ENCODE data around the gene C1QA. TPM values are rescaled to one million over a fixed set of nuclear protein-coding genes. Genes with fewer than 3 reads are reported as not detected.

The C1QA gene
- total RNA-seq, 5 donors from 2014 or later (not counting 1 experiment from before 2014, with no cell fraction given), result 0.33 to 1.3 (median 0.93) TPM; not detected in 1

DNA sequence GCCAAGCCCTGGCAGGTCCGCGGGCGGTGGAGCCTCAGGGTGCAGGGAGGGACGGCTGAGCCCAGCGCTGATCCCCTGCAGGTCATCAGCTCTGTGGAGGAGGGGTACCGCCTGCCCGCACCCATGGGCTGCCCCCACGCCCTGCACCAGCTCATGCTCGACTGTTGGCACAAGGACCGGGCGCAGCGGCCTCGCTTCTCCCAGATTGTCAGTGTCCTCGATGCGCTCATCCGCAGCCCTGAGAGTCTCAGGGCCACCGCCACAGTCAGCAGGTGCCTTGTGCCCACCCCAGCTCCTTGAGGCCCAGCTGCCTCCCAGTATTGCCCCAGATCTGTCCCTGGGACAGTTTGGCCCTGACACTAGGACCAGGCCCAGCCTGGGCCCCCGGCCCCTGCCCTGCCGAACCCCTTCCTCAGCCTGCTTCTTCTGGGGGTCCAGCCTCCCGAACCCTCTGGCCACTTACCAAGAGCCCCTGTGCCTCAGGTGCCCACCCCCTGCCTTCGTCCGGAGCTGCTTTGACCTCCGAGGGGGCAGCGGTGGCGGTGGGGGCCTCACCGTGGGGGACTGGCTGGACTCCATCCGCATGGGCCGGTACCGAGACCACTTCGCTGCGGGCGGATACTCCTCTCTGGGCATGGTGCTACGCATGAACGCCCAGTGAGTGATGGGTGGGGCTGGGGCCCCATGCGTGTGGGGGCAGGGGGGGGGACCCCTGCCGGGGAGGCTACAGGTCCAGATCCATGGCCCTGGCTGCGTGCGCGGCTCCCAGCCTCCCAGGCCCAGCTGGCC, 35.4 kb upstream of the C1QA start:
- 87% methylated on average over 28 of the region's 39 CpGs for WGBS (ENCODE audit: insufficient coverage)
- POLR2A ChIA-PET, result no interaction called here

DNA sequence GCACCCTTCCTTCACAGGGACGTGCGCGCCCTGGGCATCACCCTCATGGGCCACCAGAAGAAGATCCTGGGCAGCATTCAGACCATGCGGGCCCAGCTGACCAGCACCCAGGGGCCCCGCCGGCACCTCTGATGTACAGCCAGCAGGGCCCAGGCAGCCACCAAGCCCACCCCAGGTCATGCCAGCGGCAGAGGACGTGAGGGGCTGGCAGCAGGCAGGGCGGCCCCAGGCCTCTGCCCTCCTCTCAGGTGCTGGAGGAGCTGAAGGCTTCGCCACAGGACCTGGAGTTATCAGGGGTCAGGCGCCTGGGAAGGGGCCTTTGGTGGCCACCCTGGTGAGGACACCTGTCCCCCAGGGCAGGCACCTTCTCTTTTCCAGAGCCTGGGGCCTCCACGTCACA, 34.8 kb upstream of the C1QA start:
- Histone ChIP-seq H3K9me3 (no peaks in the 10 kb centered on the region), H3K27me3 (replicated peaks in 1 of 2; ENCODE audit: control insufficient read depth in 2 of 2, extremely low read depth in 1 of 2, insufficient read depth in 2 of 2, low read length in 1 of 2) (peaks cover 0 to 60% of the 10 kb centered on the region in 2 experiments), H3K4me3 (ENCODE audit: control insufficient read depth in 1 of 2, extremely low read depth in 1 of 2, low read length in 1 of 2) (no peak overlapping the region), H3K4me1 (ENCODE audit: control insufficient read depth in 1 of 2, extremely low read depth in 1 of 2, insufficient read depth in 2 of 2, low read length in 2 of 2) (no peaks in the 10 kb centered on the region), H3K36me3 (ENCODE audit: control insufficient read depth in 2 of 2, extremely low read depth in 1 of 2, insufficient read depth in 1 of 2, low read length in 1 of 2) (no peaks in the 10 kb centered on the region), H3K27ac (ENCODE audit: low read length) (no peak overlapping the region)
- peaks cover 12 to 47% of the 10 kb centered on the region in 2 donors for H3K27me3 Mint-ChIP-seq
- POLR2A ChIA-PET, result no interaction called here
- DNase-seq (no peak), ATAC-seq (replicated peaks in 1 of 4) (no peak)
- CTCF ChIA-PET, result no interaction called here
- 83% methylated on average over 12 of the region's 12 CpGs for WGBS (ENCODE audit: insufficient coverage)
- H3K27ac Mint-ChIP-seq, result no peak overlapping the region
- H3K4me1 Mint-ChIP-seq, result no peaks in the 10 kb centered on the region
- H3K36me3 Mint-ChIP-seq, result no peaks in the 10 kb centered on the region
- H3K4me3 Mint-ChIP-seq, result no peak overlapping the region
- no peaks in the 10 kb centered on the region for H3K9me3 Mint-ChIP-seq

More for the DNA sequence above, 35.4 kb upstream of the C1QA start:
- DNase-seq, result no peak
- H3K27me3 ChIP-seq (replicated peaks in 1 of 2; ENCODE audit: control insufficient read depth in 2 of 2, extremely low read depth in 1 of 2, insufficient read depth in 2 of 2, low read length in 1 of 2), result peaks cover 0 to 63% of the 10 kb centered on the region in 2 experiments
- H3K4me3 Mint-ChIP-seq, result no peak overlapping the region
- H3K27me3 Mint-ChIP-seq, result peaks cover 11 to 41% of the 10 kb centered on the region in 2 donors
- no peak overlapping the region for H3K4me3 ChIP-seq (ENCODE audit: control insufficient read depth in 1 of 2, extremely low read depth in 1 of 2, low read length in 1 of 2)
- H3K27ac Mint-ChIP-seq, result no peak overlapping the region
- no peak for ATAC-seq (replicated peaks in 1 of 4)
- H3K36me3 ChIP-seq (ENCODE audit: control insufficient read depth in 2 of 2, extremely low read depth in 1 of 2, insufficient read depth in 1 of 2, low read length in 1 of 2), result no peaks in the 10 kb centered on the region
- no peaks in the 10 kb centered on the region for H3K36me3 Mint-ChIP-seq
- H3K4me1 ChIP-seq (ENCODE audit: control insufficient read depth in 1 of 2, extremely low read depth in 1 of 2, insufficient read depth in 2 of 2, low read length in 2 of 2), result no peaks in the 10 kb centered on the region
- no peaks in the 10 kb centered on the region for H3K4me1 Mint-ChIP-seq
- H3K9me3 ChIP-seq, result no peaks in the 10 kb centered on the region
- H3K9me3 Mint-ChIP-seq, result no peaks in the 10 kb centered on the region
- CTCF ChIA-PET, result interaction anchor here in 1 of 2 donors (0.5 kb wide), 1 partner anchor 734 kb away, joined by 5 read pairs; no protein-coding TSS in a partner anchor
- H3K27ac ChIP-seq (ENCODE audit: low read length), result no peak overlapping the region

DNA sequence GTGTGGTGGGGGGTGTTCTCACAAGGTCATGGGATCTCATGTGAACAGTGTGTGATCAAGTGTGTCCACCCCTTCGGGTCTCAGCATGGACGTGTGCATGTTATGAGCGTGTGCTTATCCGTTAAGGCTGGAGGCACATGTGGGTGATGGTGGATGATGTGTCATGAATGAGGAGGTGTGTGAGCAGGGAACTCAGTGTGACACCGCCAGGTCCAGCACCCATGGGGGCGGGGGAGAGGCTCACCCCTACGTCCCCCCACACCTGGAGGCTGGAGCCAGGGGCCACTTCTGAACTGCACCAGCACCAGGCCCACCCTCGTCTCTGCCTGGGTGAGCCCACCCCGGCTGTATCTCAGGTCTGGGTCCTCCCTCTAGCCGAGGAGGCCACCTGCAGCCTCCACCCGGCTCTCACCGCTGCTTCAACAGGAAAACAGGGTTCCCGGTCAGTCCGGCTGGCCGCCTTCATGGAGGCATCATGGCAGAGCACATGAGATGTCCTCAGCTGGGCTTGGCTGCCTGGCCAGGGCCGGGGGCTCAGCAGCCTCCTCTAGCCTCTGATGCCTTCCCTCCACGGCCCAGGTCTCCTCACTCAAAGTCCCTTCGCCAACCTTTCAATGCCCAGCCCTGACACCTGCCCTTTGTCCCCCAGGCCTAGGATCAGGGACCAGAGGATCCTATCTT, 34.2 kb upstream of the C1QA start:
- 74% methylated on average over 17 of the region's 18 CpGs for whole genome bisulfite sequencing (ENCODE audit: insufficient coverage)

GRCh38 chr1:22606161-22606560, 30.3 kb upstream of the C1QA start:
- Histone ChIP-seq H3K9me3 (no peaks in the 10 kb centered on the region), H3K27ac (ENCODE audit: low read length) (no peak overlapping the region), H3K36me3 (ENCODE audit: control insufficient read depth in 2 of 2, extremely low read depth in 1 of 2, insufficient read depth in 1 of 2, low read length in 1 of 2) (no peaks in the 10 kb centered on the region), H3K27me3 (replicated peaks in 1 of 2; ENCODE audit: control insufficient read depth in 2 of 2, extremely low read depth in 1 of 2, insufficient read depth in 2 of 2, low read length in 1 of 2) (peaks cover 0 to 46% of the 10 kb centered on the region in 2 experiments), H3K4me3 (ENCODE audit: control insufficient read depth in 1 of 2, extremely low read depth in 1 of 2, low read length in 1 of 2) (no peak overlapping the region), H3K4me1 (ENCODE audit: control insufficient read depth in 1 of 2, extremely low read depth in 1 of 2, insufficient read depth in 2 of 2, low read length in 2 of 2) (no peaks in the 10 kb centered on the region)
- no CpG with 5 or more reads among the region's 4 CpGs for WGBS (ENCODE audit: insufficient coverage)
- H3K4me3 Mint-ChIP-seq, result no peak overlapping the region
- ChIA-PET POLR2A (no interaction called here), CTCF (no interaction called here)
- H3K36me3 Mint-ChIP-seq, result no peaks in the 10 kb centered on the region
- H3K27me3 Mint-ChIP-seq, result peaks cover 15 to 66% of the 10 kb centered on the region in 2 donors
- H3K4me1 Mint-ChIP-seq, result no peaks in the 10 kb centered on the region
- no peaks in the 10 kb centered on the region for H3K9me3 Mint-ChIP-seq
- no peak overlapping the region for H3K27ac Mint-ChIP-seq
- ATAC-seq (replicated peaks in 1 of 4), result no peak
- DNase-seq, result no peak

More for the DNA sequence above, 34.2 kb upstream of the C1QA start:
- H3K36me3 ChIP-seq (ENCODE audit: control insufficient read depth in 2 of 2, extremely low read depth in 1 of 2, insufficient read depth in 1 of 2, low read length in 1 of 2), result no peaks in the 10 kb centered on the region
- no peak overlapping the region for H3K4me3 Mint-ChIP-seq
- H3K4me1 ChIP-seq (ENCODE audit: control insufficient read depth in 1 of 2, extremely low read depth in 1 of 2, insufficient read depth in 2 of 2, low read length in 2 of 2), result no peaks in the 10 kb centered on the region
- no peaks in the 10 kb centered on the region for H3K9me3 Mint-ChIP-seq
- ChIA-PET POLR2A (no interaction called here), CTCF (no interaction called here)
- H3K27ac ChIP-seq (ENCODE audit: low read length), result no peak overlapping the region
- no peak overlapping the region for H3K4me3 ChIP-seq (ENCODE audit: control insufficient read depth in 1 of 2, extremely low read depth in 1 of 2, low read length in 1 of 2)
- H3K9me3 ChIP-seq, result no peaks in the 10 kb centered on the region
- ATAC-seq (replicated peaks in 1 of 4) (no peak), DNase-seq (no peak)
- peaks cover 0 to 59% of the 10 kb centered on the region in 2 experiments for H3K27me3 ChIP-seq (replicated peaks in 1 of 2; ENCODE audit: control insufficient read depth in 2 of 2, extremely low read depth in 1 of 2, insufficient read depth in 2 of 2, low read length in 1 of 2)
- no peak overlapping the region for H3K27ac Mint-ChIP-seq
- H3K4me1 Mint-ChIP-seq, result no peaks in the 10 kb centered on the region
- H3K27me3 Mint-ChIP-seq, result peaks cover 9 to 43% of the 10 kb centered on the region in 2 donors
- no peaks in the 10 kb centered on the region for H3K36me3 Mint-ChIP-seq

- Mint-ChIP-seq H3K36me3 (no peaks in the 10 kb centered on the region), H3K4me1 (no peaks in the 10 kb centered on the region), H3K27me3 (peaks cover 17 to 67% of the 10 kb centered on the region in 2 donors), H3K27ac (no peak overlapping the region), H3K4me3 (no peak overlapping the region), H3K9me3 (no peaks in the 10 kb centered on the region)
- H3K27ac ChIP-seq (ENCODE audit: low read length), result no peak overlapping the region
- ChIA-PET POLR2A (no interaction called here), CTCF (no interaction called here)
- no peak overlapping the region for H3K4me3 ChIP-seq (ENCODE audit: control insufficient read depth in 1 of 2, extremely low read depth in 1 of 2, low read length in 1 of 2)
- WGBS (ENCODE audit: insufficient coverage), result 7% methylated on average over 7 of the region's 10 CpGs
- H3K4me1 ChIP-seq (ENCODE audit: control insufficient read depth in 1 of 2, extremely low read depth in 1 of 2, insufficient read depth in 2 of 2, low read length in 2 of 2), result no peaks in the 10 kb centered on the region
- no peak for DNase-seq
- no peak for ATAC-seq (replicated peaks in 1 of 4)
- no peaks in the 10 kb centered on the region for H3K36me3 ChIP-seq (ENCODE audit: control insufficient read depth in 2 of 2, extremely low read depth in 1 of 2, insufficient read depth in 1 of 2, low read length in 1 of 2)
- no peaks in the 10 kb centered on the region for H3K9me3 ChIP-seq
- H3K27me3 ChIP-seq (replicated peaks in 1 of 2; ENCODE audit: control insufficient read depth in 2 of 2, extremely low read depth in 1 of 2, insufficient read depth in 2 of 2, low read length in 1 of 2), result peaks cover 0 to 45% of the 10 kb centered on the region in 2 experiments
These were observed 29.3 kb upstream of the C1QA start for GRCh38 chr1:22607154-22607553.

GRCh38 chr1:22608361-22608760, 28.1 kb upstream of the C1QA start:
- Histone ChIP-seq H3K4me1 (ENCODE audit: control insufficient read depth in 1 of 2, extremely low read depth in 1 of 2, insufficient read depth in 2 of 2, low read length in 2 of 2) (no peaks in the 10 kb centered on the region), H3K27ac (ENCODE audit: low read length) (no peak overlapping the region), H3K27me3 (replicated peaks in 1 of 2; ENCODE audit: control insufficient read depth in 2 of 2, extremely low read depth in 1 of 2, insufficient read depth in 2 of 2, low read length in 1 of 2) (peaks cover 0 to 43% of the 10 kb centered on the region in 2 experiments), H3K4me3 (ENCODE audit: control insufficient read depth in 1 of 2, extremely low read depth in 1 of 2, low read length in 1 of 2) (no peak overlapping the region), H3K9me3 (no peaks in the 10 kb centered on the region), H3K36me3 (ENCODE audit: control insufficient read depth in 2 of 2, extremely low read depth in 1 of 2, insufficient read depth in 1 of 2, low read length in 1 of 2) (no peaks in the 10 kb centered on the region)
- H3K27me3 Mint-ChIP-seq, result peaks cover 21 to 65% of the 10 kb centered on the region in 2 donors
- DNase-seq (no peak), ATAC-seq (replicated peaks in 1 of 4) (no peak)
- POLR2A ChIA-PET, result no interaction called here
- H3K9me3 Mint-ChIP-seq, result no peaks in the 10 kb centered on the region
- CTCF ChIA-PET, result no interaction called here
- no peaks in the 10 kb centered on the region for H3K4me1 Mint-ChIP-seq
- H3K36me3 Mint-ChIP-seq, result no peaks in the 10 kb centered on the region
- no peak overlapping the region for H3K27ac Mint-ChIP-seq
- H3K4me3 Mint-ChIP-seq, result no peak overlapping the region
- WGBS (ENCODE audit: insufficient coverage), result no CpG with 5 or more reads among the region's 3 CpGs
